Cerebellar nuclear complex (tissue), 1 donor: ENCODE measurements around the gene GPRC5B.
A peak's percentile ranks its signal among the peaks of the same experiment; 100 is the strongest.

Experiments
- DNase-seq, 2 experiments: peaks; one replicate each; lab custom pipeline; 2025; lab: John Stamatoyannopoulos, UW

GPRC5B gene, protein sequence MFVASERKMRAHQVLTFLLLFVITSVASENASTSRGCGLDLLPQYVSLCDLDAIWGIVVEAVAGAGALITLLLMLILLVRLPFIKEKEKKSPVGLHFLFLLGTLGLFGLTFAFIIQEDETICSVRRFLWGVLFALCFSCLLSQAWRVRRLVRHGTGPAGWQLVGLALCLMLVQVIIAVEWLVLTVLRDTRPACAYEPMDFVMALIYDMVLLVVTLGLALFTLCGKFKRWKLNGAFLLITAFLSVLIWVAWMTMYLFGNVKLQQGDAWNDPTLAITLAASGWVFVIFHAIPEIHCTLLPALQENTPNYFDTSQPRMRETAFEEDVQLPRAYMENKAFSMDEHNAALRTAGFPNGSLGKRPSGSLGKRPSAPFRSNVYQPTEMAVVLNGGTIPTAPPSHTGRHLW

DNA sequence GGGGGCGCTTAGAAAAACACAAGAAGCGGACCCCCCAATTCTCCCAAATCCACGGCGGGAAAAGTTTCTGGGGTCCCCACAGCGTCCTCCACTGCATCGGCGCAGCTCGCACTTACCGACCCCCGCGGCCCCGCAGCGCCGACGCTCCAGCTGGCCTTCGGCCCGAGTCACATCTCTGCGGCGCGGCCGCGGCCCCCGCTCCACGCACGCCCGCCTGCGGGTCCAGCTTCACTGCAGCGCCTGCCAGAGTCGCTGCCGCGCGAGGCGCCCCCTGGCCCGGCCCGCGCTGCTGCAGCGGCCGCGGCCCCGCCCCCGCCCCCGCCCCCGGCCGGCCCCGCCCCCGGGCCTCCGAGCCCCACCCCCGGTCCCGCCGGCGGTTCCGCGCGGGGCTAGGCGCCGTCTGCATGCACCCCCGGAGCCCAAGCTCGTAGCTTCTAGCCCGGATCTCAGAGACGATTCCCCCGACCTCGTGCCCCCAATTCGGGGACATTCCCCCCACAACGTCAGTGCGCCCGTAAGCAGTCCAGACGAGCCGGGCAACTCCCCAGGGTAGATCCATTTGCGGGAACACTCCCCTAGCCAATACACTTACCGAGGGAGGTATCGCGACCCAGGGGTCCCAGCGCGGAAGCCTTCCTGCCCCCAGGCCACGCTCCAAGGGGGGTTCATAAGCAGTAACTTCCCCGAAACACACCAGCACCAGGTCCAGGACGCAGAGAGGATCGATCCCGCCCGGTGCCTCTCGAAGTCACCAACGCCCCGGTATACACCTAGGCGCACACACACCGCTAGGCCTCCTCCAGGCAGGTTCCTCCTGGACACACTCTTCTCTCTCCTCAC, at the start of gene GPRC5B:
Gene GPRC5B, minus strand, starts transcription at position 238 of the 840 bp plus-strand sequence. CDS start 12,003 bp downstream, outside the sequence.
- no peak for DNase-seq

DNA sequence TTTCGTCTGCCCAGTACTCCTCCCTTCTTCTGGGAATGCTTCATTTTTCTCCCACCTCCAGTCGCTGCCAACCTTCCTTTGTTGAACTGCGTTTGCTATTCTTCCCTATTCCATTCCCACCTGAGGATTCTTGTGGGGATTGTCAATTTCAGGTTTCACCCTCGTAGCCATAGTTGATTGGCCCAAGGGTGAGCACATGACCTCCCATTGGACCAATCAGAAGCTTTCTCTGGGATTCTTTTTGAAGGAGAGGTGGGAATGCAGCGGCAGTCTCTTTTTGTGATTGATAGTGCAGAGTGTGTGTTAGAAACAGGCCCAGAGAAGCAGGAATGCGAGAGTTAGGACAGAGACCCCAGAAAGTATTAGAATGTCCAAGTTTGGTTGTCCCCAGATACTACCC, 49.1 kb upstream of the GPRC5B start:
- no peak for DNase-seq

DNA sequence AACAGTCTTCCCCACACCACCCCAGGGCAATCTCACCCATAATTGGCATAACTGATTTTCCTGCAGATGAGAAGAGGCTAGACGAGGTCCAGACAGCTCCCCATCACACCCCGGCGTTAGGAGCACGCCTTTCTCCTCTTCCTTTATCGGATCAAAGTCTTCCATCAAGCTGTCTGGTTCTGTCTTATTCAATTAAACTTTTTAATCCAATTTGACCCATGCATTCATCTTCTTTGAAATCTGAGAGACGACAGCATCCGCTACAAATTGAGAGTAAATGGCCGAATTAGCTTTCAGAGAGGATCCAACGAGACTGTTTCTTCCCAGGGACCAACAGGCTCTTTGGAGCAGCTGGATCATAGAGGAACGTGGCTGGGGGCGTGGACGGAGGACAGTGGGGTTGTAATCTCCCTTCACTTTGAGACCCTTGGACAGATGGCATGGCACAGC, 44.4 kb upstream of the GPRC5B start:
- DNase-seq: no peak

DNA sequence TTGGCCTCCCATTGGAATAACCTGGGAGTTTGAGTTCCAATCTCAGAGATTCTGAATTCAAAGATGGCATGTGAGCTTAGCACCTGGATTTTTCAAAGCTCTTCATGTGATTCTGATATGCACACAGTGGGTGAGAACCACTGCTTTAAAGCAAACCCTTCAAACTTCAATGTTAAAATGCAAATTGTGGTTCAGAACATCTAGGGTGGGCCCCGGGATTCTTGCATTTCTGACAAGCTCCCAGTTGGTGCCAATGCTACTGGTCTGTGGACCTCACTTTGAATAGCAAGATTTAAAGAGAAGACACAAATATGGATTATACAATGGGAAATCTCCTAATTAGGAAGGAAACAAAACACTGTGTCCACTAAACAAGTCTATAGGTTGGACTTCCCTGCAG, 43.8 kb upstream of the GPRC5B start:
- DNase-seq: no peak

DNA sequence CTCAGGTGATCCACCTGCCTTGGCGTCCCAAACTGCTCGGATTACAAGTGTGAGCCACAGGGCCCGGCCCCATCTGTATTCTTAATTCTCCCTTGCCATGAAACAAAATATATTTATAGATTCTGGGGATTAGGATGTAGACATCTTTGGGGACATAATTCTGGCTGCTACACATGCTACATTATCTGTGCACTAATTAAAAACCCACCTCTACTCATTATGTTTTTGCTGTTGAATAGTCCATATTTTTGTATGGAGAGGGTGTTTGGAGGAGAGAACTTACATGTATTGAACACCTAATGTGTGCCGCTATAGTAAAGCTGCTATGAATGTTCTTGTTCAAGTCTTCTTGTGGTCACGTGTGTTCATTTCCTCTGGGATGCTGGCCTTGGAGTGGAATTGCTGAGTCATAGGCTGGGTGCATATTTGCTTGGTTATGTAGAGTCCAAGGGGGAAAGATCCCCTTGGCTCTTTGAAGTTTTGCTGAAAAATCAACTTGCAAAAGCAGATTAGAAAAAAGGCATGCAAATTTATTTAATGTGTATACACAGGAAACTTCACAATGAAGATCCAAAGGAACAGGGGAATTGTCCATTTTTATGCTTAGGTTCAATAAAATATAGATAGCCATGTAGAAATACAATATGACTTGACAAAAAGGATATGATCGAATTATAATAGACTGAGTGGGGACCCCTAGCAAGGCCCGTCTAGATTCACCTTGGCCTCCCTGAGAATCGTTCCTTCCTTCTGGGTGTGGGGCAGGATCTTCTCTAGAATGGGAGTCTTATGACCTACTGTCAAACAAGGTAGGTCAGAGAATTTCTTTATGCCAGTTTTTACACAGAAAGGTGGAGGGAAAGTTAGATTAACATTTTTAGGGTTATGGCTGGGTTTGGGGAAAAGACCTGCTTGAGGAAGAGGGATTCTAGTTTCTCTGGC, 42.1 kb upstream of the GPRC5B start:
- no peak for DNase-seq

DNA sequence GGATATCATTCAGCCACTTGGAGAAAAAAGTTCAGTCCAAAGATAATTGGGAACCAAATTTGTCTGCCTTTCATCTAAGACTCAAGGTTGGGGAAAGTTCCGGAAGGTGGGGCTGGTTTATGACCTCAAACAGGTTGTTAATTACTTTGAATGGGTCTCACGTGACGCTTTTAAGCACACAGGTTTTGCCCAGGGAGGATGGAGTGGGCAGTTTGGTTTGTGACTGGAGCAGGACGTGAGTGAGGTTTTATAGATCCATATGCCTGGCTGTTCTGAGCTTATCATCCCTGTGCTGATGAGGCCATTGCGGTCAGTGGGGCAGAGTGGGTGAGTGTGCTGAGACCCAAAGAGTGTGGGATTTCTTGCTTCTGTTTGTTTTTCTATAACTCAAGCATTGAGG, 38.7 kb upstream of the GPRC5B start:
- DNase-seq: no peak

DNA sequence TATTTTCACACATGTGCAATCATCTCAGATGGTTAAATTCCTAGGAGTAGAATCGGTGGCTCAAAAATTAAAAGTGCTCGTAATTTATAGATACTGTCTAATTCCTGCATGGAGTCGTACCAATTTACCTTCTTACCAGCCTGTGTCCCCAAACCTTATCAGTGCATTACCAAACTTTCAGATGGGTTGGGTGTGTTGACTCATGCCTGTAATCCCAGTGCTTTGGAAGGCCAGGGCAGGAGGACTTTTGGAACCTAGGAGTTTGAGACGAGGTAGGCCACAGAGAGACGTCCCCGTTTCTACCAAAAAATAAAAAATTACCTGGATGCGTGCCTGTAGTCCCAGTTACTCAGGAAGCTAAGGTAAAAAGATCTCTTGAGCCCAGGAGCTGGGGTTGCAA, 34.5 kb upstream of the GPRC5B start:
- DNase-seq: no peak

DNA sequence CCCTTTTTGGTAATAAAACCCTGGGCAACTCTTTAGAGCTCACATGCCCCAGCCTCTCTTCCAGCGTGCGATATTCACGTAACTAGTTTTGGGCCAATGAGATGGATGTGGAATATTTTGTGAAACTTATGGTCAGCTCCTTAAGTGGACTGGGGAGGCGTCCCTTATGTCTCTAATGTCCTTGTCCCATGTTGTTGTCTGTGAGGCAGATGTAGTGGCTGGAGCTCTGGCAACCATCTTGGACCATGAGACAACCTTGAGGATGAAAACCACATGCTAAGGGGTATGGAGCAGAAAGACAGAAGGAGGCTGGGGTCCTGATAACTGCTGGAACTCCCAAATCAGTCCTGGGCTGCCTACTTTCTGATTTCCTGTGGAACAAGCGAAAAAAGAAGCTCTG, 31.4 kb upstream of the GPRC5B start:
- DNase-seq: no peak

DNA sequence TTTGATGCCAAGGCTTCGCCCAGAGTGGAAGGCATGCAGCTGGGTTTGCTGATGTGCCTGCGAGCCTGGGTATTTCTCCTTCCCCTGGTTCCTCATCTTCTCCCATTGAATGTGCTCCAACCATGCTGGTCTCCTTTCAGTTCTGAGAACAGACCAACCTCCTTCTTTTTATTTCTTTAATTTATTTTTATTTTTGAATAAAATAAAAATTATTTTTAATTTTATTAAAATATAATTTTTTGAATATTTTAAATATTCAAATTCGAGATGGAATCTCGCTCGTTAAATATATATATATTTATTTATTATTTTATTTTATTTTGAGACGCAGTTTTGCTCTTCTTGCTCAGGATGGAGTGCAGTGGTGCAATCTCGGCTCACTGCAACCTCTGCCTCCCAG, 30.2 kb upstream of the GPRC5B start:
- DNase-seq: no peak

DNA sequence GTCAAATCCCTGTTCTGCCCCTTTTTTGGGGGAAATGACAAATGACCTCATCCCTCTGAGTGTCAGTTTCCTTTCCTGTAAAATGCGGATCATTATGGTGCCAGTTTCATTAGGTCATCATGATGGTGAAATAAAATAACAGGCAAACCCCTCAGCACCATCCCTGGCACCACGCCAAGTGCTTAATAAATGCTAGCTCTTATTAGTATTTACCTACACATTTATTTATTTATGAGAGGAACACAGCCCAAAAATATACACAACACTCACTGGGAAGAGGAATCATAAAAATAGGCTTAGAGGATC, 28.6 kb upstream of the GPRC5B start:
- DNase-seq: no peak

DNA sequence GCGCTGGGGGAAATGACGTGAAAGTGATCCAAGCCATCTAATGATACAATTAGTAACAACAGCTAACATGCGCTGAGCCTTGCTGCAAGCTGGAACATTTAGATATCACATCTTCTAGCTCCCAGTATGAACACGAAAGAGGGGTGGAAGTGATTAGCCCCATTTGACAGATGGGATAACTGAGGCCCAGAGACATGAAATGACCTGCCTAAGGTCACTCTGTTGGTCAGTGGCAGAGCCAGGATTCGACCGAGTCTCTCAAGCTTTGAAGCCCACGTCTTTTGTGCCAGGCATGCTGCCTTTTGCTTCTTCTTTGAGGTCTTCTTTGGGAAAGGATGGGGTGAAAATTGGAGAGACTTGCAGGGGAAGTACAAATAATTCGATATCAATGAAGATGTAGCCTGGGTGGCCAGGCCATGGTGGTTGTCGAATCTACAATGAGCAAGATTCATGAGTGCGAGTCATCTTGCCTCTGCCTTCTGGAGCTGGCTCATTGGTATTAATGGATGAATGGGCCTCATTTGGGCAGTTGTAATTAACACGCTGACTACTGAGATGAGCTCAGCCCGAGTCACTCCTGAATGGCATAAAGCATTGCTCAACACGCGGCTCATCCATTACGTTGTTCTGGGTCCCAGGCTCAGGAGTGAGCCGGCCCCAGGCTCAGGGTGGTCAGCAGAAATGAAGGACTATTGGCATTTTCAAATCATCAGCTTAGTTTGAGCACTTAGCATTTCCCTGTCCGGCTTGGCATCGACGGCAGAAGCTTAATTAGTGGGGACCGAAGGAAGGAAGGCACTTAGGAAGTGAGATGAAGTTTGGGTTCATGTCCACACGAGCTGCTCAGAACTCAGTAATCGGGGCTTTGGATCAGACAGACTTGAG, 28.0 kb upstream of the GPRC5B start:
- DNase-seq: no peak

DNA sequence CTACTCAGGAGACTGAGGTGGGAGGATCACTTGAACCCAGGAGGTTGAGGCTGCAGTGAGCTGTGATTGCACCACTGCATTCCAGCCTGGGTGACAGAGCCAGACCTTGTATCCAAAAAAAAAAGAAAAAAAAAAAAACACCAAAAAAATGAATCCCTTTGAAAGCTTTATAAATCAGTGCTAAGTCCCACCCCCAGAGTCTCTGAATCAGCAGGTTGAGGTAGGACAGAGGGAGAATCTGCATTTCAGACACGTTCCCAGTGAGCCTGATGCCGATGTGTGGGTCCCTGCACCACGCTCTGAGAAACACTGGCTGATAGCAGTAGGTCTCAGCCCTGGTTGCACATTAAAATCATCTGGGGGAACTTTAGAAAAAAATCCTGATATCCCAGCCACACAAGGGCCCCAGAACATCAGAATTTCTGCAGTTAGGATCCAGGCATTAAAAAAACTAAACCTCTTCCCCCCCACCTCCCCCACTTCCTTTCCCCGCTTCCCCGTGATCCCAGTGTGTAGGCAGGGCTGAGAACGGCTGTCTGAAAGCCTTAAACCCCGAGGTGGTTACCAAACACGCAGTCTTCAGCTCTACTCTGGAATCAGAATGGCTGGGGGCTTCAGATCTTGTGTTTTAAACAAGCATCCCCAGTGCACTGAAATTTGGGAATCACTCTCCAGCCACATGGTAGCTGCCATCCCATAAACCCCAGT, 27.3 kb upstream of the GPRC5B start:
- DNase-seq: no peak

DNA sequence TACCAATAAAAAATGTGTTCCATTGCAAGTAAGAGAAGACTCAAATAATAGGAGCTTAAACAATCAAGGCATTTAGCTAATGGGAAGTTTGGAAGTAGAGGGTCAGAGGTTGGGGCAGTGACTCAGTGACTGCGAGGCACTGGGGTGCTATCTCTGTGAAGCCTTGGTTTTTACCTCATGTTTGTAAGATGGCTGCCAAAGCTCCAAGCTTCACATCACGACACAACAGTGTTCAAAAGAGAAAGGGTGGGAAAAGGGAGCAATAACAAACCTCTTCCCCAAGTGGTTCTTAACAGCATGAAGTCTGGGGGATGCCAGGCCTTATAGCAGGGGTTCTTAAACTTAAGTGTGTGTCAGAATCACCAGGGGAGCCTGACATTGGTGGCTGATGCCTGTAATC, 26.6 kb upstream of the GPRC5B start:
- no peak for DNase-seq

DNA sequence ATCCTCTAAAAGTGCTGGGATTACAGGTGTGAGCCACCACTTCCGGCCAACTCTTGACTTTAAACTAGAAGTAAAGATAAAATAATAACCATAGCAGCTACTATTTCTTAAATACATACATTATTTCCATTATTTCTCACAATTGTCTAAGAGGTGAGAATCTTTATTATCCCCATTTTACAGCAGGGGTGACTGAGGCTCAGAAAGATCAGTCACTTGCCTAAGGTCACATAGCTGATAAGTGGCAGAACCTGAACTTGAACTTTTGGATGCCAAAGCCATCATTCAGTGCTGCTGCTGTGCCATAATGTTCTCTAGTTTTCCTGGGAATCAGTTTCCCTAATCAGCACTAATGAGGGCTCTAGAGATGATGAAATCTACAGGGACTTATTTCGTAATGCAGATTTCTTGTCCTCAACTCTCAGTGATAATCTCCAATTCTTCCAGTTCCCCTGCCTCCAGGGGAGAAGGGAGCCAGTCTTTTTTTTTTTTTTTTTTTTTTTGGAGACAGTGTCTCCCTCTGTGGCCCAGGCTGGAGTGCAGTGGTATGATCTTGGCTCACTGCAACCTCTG, 25.2 kb upstream of the GPRC5B start:
- no peak for DNase-seq

DNA sequence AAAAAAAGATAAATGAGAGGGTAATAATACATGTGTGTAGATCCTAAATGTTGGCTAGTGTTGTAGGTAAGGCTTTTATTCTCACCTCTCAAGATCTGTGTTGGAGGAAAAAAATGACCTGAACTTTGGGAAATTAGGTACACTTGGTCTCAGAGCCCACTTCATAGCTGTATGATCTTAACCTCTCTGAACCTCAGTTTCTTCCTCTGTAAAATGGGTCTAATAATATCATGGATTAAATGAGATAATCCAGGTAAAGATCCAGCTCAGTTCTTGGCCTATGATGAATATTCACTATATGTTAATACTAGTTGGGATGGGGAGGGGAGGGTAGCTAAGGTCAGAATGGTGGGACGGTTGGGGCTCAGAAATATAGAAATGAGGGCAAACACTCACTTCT, 24.3 kb upstream of the GPRC5B start:
- DNase-seq: no peak

DNA sequence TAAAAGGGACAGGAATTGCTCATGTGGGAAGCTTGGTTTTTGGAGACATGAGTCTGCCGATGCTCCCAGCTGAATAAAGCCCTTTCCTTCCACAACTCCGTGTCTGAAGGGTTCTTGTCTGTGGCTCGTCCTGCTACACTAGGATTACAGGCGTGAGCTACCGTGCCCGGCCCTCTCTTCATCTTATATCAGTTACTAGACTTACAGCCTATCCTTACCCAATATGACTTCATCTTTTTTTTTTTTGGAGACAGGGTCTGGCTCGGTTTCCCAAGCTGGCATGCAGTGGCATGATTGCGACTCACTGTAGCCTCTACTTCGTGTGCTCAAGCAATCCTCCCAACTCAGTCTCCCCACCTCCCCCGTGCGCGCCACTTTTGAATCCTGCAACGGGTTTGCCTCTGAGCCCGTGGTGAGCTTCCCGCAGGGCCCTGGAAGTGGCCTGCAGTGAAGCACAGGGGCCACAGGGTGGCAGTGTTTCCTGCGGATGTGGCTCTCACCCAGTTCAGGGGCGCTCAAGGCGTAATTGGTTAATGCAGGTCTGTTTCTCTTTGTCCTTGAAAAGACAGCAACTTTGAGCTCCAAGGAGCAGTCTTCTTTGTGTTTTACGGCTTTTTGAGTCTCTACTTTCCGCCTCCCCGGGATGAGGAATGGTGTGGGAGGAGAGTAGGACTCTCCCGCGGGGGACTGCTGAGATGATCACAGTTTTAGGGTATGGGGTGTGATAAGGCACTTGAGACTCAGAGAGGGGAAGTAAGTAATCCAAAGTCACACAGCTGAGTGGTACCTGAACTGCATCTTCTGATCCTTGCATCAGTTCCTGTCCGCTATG, 22.7 kb upstream of the GPRC5B start:
- no peak for DNase-seq

DNA sequence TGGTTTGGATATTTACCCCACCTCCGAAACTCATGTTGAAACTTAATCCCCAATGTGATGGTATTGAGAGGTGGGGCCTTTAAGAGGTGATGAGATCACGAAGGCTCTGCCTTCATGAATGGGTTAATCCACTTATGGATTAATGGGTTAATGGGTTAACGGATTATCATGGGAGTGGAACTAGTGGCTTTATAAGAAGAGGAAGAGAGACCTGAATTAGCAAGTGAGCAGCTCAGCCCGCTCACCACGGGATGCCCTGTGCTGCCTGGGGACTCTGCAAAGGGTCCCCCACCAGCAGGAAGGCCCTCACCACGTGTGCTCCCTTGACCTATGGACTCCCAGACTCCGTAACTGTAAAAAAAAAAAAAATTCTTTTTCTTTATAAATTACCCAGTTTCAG, 16.5 kb upstream of the GPRC5B start:
- no peak for DNase-seq

DNA sequence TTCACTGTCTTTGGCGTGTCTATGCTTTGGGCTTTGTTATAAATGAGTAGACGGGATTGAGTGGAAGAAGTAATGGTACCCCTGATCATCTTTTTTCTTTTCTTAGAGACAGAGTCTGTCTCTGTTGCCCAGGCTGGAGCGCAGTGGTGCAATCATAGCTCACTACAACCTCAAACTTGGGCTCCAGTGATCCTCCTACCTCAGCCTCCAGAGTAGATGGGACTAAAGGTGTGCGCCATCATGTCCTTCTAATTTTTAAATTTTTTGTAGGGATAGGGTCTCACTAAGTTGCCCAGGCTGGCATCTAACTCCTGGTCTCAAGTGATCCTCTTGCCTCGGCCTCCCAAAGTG, 14.9 kb upstream of the GPRC5B start:
- DNase-seq: no peak

DNA sequence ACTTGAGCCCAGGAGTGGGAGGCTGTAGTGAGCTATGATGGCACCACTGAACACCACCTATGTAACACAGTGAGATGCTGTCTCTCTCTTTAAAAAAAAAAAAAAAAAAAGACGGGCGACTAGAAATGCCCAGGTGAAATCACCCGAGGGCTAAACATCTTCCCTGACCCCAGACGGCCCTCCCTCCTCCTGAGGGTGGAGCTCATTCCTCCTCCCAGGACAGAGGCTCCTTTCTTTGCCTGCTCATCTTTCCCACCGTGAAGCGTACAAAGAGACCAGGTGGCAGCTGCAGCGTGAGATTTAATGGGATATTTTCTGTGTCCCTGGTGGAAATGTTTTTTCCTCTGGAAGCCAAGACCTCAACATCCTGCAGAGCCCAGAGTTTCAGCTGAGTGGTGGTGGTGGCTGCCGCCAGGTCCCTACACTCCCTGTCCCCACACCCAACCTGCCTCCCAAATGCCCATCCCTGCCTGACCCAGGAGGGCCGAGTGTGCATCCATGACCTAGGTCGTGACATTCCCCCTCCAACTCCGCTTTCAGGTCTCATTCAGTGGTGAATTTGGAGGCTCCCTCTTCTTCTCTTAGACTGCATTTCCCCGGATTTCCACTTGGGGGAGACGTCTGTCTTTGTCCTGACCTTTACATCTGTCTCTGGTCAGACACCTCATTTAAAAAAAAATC, 14.4 kb upstream of the GPRC5B start:
- DNase-seq: peak in 1 of 2 experiments; percentile 3
